ENCODE measurements around the gene DACH1.

- no peak for TF ChIP-seq CTCF (IDR thresholded peaks at IDR 0.05; ENCODE audit: insufficient read depth, low read length)
- TF ChIP-seq SPI1 (IDR thresholded peaks at IDR 0.05; ENCODE audit: borderline replicate concordance, low read depth) = no peak
- TF ChIP-seq POLR2AphosphoS5 (IDR thresholded peaks at IDR 0.05; ENCODE audit: low read depth) = no peak
- TF ChIP-seq REST (IDR thresholded peaks at IDR 0.05; ENCODE audit: insufficient replicate concordance, low read depth) = no peak
Measured at GRCh38 chr13:71492346-71492871, 374.6 kb downstream of the DACH1 start.
